Esophagus squamous epithelium (tissue), 4 donors: ENCODE results near the gene BLVRB.

Experiments
- POLR2A ChIP-seq, 4 donors: fragments of 450-650 bp; IDR thresholded peaks; one replicate each; pipeline ENCODE4 v1.6.1; 2017; ENCODE audit warnings: antibody characterized with exemption in 4 of 4, mild to moderate bottlenecking in 4 of 4, moderate library complexity in 3 of 4
- TF ChIP-seq, protein P1 (sequence below), 6 experiments: fragments of 450-650 bp in 4 of 6; fragments of 200-600 bp in 2 of 6; sonication (generic) in 2 of 6; IDR thresholded peaks; one replicate each; pipeline ENCODE4 v1.5.1; 2016 to 2019; ENCODE audit warnings: antibody characterized with exemption in 6 of 6, mild to moderate bottlenecking in 4 of 6, moderate library complexity in 4 of 6

DNA sequence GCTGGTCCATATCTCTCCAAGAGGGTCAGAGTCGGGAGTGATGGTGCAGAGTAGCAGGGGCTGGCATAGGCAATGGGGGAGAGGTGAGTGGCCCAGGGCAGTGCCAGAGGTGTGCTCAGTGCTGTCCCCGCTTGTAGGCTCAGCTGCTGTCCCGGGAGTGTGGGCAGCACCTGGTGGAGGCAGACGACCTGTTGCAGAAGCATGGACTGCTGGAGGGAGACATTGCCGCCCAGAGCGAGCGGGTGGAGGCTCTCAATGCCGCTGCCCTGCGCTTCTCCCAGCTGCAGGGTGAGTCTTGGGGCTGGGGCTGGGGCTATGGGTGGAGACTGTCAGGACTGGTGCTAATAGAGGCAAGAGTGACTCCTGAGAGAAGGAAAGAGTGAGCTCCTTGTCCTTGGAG, 40.6 kb upstream of the BLVRB start:
- no peak for TF ChIP-seq POLR2A (IDR thresholded peaks at IDR 0.05)
- TF ChIP-seq, protein P1, sequence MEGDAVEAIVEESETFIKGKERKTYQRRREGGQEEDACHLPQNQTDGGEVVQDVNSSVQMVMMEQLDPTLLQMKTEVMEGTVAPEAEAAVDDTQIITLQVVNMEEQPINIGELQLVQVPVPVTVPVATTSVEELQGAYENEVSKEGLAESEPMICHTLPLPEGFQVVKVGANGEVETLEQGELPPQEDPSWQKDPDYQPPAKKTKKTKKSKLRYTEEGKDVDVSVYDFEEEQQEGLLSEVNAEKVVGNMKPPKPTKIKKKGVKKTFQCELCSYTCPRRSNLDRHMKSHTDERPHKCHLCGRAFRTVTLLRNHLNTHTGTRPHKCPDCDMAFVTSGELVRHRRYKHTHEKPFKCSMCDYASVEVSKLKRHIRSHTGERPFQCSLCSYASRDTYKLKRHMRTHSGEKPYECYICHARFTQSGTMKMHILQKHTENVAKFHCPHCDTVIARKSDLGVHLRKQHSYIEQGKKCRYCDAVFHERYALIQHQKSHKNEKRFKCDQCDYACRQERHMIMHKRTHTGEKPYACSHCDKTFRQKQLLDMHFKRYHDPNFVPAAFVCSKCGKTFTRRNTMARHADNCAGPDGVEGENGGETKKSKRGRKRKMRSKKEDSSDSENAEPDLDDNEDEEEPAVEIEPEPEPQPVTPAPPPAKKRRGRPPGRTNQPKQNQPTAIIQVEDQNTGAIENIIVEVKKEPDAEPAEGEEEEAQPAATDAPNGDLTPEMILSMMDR (IDR thresholded peaks at IDR 0.05): no peak
